Upper lobe of left lung (tissue), 4 donors: ENCODE data around the gene CLC.

Source experiments
- EP300 ChIP-seq, 4 donors: sonication (generic); formaldehyde crosslinking; IDR thresholded peaks; one replicate each; pipeline ENCODE4 v1.5.1; 2017; ENCODE audit warnings: antibody characterized with exemption in 4 of 4, control low read depth in 2 of 4
- POLR2AphosphoS5 ChIP-seq, 2 donors: sonication (generic); formaldehyde crosslinking; IDR thresholded peaks; one replicate each; pipeline ENCODE4 v1.5.1; 2017; ENCODE audit warnings: antibody characterized with exemption in 2 of 2

GRCh38 chr19:39698535-39698934, 39.3 kb downstream of the CLC start:
- TF ChIP-seq EP300 (IDR thresholded peaks at IDR 0.05) (no peak), POLR2AphosphoS5 (IDR thresholded peaks at IDR 0.05) (no peak)
